NCI-H82 treated with DMSO at 0.1 percent for 48 hours (cell line): ENCODE results near the gene ATP1B4.
A peak's percentile ranks its signal among the peaks of the same experiment; 100 is the strongest.

Source experiments
- DNase-seq: peaks from one replicate; lab custom pipeline; 2025; ENCODE audit not compliant: unreplicated experiment; lab: John Stamatoyannopoulos, UW

Gene ATP1B4

DNA sequence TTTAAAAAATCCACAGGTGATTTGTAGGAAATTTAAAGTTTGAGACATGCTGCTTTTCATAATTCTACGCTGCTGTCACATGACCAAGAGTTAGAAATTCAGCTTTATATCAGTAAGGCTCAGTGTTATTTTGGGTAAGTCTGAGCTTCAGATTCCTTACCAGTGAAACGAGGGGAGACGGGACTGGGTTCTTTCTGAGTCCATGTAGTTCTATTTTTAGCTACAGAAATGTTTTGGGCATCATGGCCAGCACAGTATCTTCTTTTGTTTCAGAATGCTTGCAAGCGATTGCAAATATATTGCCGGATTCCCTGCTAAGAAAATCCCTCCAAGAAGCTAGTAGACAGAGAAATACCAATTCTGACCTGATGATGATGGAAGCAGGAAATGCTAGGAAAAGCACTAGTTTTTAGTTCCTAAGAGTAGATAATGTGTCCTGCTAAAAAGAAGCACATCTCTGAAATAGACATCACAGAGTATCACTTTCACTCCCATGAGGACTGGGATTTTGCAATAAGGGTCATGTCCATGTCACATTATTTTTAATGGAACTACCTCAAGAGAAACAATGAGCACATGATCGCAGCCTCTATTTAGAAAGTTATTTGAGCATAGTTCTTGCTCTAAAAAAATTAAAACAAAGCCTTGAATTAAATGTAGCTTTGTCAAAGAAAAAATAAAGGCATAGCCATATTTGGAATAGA is 10.9 kb downstream of the ATP1B4 start:
- no peak for DNase-seq

DNA sequence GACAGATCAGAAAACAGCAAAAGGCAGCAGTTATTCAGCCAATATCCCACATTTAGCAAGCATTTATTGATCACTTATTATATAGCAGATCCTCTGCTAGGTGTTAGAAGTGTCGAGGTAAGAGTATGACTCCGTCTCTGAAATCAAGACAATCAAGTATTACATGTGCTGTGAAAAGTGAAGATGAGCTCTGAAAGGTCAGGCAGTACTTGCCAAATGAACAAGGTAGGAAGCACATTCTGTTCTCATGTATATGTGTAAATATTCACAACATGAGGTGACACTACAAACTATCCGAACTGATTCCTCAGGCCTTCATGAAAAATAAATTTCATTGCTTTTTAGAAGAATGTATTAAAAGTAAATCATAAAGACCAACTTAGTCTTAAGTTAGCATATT is 15.3 kb downstream of the ATP1B4 start:
- no peak for DNase-seq

DNA sequence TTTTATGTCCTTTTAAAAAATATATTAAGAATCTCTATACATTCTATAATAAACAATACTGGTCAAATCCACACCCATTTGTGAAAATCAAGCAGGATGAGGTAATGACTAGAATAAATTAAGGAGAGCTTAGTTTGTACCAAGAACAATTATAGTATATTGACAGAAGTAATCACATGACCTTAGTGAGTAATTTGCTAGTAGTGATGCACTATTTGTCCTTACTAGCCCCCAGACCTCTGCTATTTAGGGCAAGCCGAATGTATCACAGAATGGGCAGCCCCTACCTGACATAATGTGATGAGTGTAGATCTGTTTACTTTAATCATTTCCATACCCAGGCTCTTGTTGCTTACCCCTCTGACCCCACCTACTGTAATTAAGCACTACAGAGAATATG is 15.8 kb downstream of the ATP1B4 start:
- DNase-seq, result no peak

DNA sequence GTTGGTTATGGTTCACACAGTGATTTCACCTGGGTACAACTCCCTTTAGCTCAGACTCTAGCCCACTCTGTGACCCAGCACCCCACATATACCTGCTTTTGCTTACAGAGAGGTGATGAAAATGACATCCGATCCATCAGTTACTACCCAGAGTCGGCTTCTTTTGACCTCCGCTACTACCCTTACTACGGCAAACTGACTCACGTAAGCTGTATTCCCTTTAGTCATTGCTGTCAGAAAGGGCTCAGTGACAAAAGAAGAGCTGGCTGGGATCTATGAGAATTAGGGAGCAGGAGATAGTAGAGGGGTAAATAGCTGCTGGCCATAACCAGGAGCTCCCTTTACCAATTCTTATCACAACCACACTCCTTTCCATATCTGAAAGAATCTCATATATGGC is 16.7 kb downstream of the ATP1B4 start:
- DNase-seq, result no peak

DNA sequence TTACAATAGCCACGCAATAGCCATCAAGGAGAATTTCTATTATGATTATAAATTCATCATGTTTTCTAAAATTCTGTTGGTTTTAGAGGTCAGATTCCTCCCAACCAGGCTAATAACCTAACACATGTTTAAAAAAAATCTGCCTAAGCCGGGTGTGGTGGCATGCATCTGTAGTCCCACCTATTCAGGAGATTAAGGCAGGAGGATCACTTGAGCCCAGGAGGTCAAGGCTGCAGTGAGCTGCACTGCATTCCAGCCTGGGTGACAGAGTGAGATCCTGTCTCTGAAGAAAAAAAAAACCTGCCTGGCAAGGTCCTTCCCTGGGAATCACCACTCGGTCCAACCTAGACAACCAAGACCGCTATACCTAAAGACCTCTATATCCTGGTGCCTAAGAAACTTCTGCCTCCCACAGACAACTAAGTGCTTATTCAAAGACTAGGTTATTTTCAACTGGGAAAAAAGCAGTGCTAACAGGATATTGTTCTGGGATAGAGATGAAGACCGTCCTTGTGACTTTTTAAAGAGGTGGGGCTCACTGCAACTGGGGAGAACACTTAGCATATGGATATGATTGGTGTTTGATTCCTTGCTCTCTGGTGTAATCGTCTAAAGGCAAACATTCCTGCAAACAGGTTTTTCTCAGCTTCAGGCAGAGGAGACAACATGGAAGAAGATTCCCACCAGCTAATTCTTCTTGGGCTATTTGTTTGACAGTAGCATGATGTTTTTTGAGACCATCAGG is 18.2 kb downstream of the ATP1B4 start:
- no peak for DNase-seq

DNA sequence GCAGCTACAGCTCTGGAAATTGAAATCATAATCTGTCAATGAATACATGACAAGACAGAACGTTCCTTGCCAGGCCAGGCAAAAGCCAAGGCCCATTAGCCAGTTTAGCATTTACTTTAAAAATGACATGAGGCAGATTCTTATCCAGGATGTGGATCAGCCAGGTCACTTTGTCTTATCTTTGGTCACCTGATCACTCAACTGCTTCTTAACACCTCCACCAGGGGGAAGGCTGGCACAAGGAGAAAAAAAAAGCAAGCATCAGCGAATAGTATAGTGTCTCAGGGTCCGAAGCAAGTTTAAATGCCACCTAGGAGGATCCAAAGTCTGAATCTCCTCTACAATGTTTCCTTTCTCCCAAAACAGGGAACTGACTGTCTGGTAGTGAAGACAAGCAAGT is 18.8 kb downstream of the ATP1B4 start:
- peak; percentile 7 for DNase-seq

DNA sequence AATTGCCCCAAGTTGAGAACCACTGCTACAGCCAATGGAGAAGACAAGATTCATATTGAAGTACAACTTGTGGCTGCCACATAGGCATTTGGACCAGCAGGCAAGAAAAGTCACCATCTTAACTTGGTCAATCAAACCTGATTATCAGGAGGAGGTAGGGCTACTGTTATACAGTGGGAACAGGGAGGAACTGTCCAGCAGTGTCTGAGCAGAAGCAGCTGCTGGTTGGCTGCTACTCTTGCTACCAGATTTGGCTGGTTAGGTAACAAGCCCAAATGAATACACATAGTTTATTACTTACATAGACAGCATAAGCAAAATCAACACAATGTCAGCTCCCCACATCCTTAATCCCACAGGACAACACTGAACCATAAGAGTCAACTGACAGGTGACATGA is 39.4 kb downstream of the ATP1B4 start:
- DNase-seq, result no peak

DNA sequence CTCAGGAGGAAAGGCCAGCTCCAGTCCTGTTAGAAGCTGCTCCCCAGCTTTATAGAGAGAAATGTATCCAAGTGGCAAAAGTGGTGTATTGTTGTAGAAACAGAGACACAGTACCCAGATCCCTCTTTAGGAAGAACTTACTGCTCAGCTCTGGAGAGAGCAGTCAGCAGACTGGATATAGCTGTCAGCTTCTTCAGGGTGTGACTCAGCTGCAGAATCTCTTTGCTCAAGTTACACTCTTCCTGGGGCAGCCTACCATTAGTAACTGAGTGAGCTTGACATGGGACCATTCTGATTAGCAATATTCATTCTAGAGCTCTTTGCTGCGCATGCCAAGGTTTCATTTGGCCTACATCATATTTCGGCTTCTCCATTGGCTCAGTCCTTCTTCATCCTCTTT is 40.5 kb downstream of the ATP1B4 start:
- no peak for DNase-seq

DNA sequence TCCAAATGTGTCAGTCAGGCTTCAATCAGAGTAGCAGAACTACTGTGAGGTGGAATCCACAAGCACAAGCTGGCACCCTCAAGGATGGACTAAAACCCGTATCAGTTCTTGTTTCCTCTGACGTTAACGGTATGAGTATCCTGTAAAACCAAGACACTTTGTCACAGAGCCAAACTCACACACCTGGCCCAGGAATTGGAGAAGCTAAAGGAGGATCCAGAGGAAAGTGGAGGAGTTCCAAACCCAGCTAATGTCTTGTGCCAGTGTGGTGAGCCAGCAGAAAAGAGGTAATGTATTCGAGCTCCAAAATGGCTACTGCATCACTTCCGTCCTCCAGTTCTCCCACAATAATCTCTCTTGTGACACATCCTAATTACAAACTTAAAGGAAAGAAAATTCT is 44.7 kb downstream of the ATP1B4 start:
- no peak for DNase-seq

DNA sequence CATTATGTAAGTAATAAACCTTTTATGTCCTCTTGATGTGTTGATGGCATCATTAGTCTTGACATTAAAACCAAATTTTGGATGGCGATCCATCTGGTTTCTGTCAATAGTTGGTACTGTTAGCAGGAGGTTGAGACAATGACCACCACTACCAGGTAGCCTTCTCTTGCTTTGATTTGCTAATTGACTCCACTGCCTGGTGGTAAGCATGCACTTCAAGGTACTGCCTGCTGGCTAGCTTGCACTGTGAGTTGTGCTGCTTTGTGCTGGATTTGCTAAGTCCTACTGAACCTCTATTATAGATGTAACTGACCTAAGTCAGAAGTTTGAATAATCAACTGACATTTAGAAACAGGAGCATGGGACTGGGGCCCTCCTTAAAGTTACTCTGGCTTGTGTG is 46.3 kb downstream of the ATP1B4 start:
- DNase-seq, result peak; percentile 8

DNA sequence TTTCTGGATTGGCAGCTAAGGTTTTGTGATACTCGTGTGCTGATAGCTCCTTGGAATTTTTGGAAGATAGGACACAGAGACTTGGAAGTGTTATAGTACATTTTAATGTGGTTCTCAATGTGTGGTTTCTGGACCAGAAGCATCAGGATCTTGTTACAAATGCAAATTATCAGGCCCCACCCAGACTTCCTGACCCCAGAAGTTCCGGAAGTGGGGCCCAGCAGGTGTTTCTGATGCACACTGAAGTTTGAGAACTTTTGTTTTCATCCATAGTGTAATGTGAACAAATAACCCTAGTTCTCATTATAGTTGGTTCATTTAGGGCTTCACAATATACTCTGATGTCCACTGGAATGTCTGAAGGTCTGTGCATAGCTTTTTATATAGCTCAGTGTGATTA is 57.6 kb downstream of the ATP1B4 start:
- no peak for DNase-seq

DNA sequence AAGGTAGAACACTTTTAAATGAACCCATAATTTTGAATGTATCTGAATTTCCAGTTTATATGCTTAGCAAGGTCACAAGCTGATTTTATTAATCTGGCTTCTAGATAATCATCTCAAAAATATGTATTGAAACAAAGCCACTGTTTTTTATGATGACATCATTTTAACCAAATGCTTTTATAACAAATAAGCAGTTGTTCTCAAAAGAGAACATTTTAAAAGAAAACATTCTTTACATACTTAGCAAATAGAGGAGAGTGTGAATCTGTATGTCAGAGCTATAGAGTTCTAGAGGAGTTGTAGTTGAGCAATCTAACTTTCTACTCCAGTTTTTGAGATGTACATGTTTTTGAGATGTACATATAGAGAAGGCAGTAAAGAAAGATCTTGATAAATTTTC is 64.7 kb downstream of the ATP1B4 start:
- no peak for DNase-seq

DNA sequence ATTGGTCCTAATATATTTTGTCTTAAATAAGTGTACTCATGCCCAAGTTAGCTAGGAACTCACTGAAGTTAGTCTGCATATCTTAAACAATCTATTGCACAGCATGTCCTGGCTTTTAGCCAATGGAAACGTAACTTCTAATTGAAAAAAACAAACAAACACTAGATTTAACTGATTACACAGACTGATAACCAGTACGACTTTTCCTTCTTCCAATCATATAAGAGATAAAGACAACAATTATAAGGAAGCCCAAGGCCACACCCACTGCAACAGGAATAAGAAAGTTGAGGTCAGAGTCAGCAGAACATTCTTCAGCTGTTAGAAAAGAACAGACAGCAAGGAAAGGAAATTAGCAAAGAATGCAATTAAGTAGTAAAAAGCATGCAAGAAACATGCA is 66.4 kb downstream of the ATP1B4 start:
- no peak for DNase-seq

DNA sequence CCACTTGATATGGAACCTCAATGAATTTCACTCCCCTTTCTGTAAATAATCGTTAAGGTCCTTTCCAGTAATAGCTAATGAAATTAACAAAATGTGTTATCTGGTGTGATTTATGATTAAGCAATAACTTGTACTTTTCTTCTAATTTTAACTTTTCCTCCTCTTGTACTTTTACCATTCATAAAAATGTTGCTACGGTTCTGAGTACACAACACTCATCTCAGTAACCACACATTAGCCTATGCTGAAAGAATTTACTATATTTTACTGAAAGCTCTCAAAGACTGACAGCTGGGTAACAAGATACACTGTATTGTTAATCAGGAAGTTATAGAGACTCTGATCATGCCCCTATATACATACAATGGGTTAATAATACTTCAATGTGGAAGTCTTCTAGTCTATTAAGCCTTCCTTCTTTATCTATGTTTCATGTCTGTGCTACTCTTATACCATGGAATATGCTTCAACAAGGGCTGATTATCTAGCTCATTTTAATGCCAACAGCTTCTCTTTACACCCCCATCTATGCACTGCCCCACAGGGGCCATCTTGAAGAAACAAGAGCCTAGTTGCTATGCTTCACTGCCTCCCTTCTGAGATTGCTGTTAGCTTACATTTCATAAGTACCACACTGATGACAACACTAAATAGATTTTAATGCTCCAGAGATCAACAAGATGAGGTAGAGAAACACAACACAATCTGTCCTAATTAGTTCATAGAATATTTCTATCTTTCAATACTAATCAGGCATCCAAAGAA is 68.1 kb downstream of the ATP1B4 start:
- no peak for DNase-seq
